ENCODE results near the gene LVRN. TPM values are rescaled to one million over a fixed set of nuclear protein-coding genes. Genes with fewer than 3 reads are reported as not detected.

LVRN gene
- total RNA-seq, 1 donor from 2014 or later: 0.26 TPM

- TF ChIP-seq CTCF (IDR thresholded peaks at IDR 0.05; ENCODE audit: insufficient read depth, low read length, severe bottlenecking): no peak
- H3K36me3 ChIP-seq (ENCODE audit: control insufficient read depth, insufficient read depth, low read length): no peaks in the 10 kb centered on the region
- no peaks in the 10 kb centered on the region for H3K27me3 ChIP-seq (ENCODE audit: control insufficient read depth, insufficient read depth, low read length)
- H3K4me3 ChIP-seq (ENCODE audit: low read depth, low read length): no peak overlapping the region
- DNase-seq (ENCODE audit: low read depth) (no peak), FAIRE-seq (peak; percentile 55)
Measured at GRCh38 chr5:116013207-116013785, 51.0 kb downstream of the LVRN start.

GRCh38 chr5:116013936-116014335, 51.7 kb downstream of the LVRN start:
- H3K36me3 ChIP-seq (ENCODE audit: control insufficient read depth, insufficient read depth, low read length): no peaks in the 10 kb centered on the region
- TF ChIP-seq CTCF (IDR thresholded peaks at IDR 0.05; ENCODE audit: insufficient read depth, low read length, severe bottlenecking): no peak
- no peaks in the 10 kb centered on the region for H3K27me3 ChIP-seq (ENCODE audit: control insufficient read depth, insufficient read depth, low read length)
- DNase-seq (ENCODE audit: low read depth) (no peak), FAIRE-seq (no peak)
- H3K4me3 ChIP-seq (ENCODE audit: low read depth, low read length): no peak overlapping the region

GRCh38 chr5:116023619-116024018, 61.3 kb downstream of the LVRN start:
- H3K27me3 ChIP-seq (ENCODE audit: control insufficient read depth, insufficient read depth, low read length): no peaks in the 10 kb centered on the region
- no peaks in the 10 kb centered on the region for H3K36me3 ChIP-seq (ENCODE audit: control insufficient read depth, insufficient read depth, low read length)
- FAIRE-seq (no peak), DNase-seq (ENCODE audit: low read depth) (no peak)
- H3K4me3 ChIP-seq (ENCODE audit: low read depth, low read length): no peak overlapping the region
- TF ChIP-seq CTCF (IDR thresholded peaks at IDR 0.05; ENCODE audit: insufficient read depth, low read length, severe bottlenecking): no peak

GRCh38 chr5:116025866-116026265, 63.6 kb downstream of the LVRN start:
- no peak for TF ChIP-seq CTCF (IDR thresholded peaks at IDR 0.05; ENCODE audit: insufficient read depth, low read length, severe bottlenecking)
- FAIRE-seq (no peak), DNase-seq (ENCODE audit: low read depth) (no peak)
- Histone ChIP-seq H3K4me3 (ENCODE audit: low read depth, low read length) (no peak overlapping the region), H3K36me3 (ENCODE audit: control insufficient read depth, insufficient read depth, low read length) (no peaks in the 10 kb centered on the region), H3K27me3 (ENCODE audit: control insufficient read depth, insufficient read depth, low read length) (no peaks in the 10 kb centered on the region)

- TF ChIP-seq CTCF (IDR thresholded peaks at IDR 0.05; ENCODE audit: insufficient read depth, low read length, severe bottlenecking): no peak
- no peaks in the 10 kb centered on the region for H3K27me3 ChIP-seq (ENCODE audit: control insufficient read depth, insufficient read depth, low read length)
- DNase-seq (ENCODE audit: low read depth) (peak; percentile 74), FAIRE-seq (no peak)
- no peaks in the 10 kb centered on the region for H3K36me3 ChIP-seq (ENCODE audit: control insufficient read depth, insufficient read depth, low read length)
- H3K4me3 ChIP-seq (ENCODE audit: low read depth, low read length): no peak within 1 kb of the TSS
Measured at GRCh38 chr5:116032094-116032517, 69.8 kb downstream of the LVRN start, which contains the start of gene ARL14EPL. Gene ARL14EPL, plus strand, starts transcription at chr5:116032472. Its CDS starts 18,994 bp downstream, at chr5:116051466.

- H3K36me3 ChIP-seq (ENCODE audit: control insufficient read depth, insufficient read depth, low read length): no peaks in the 10 kb centered on the region
- FAIRE-seq: no peak
- H3K27me3 ChIP-seq (ENCODE audit: control insufficient read depth, insufficient read depth, low read length): no peaks in the 10 kb centered on the region
- DNase-seq (ENCODE audit: low read depth): no peak
- H3K4me3 ChIP-seq (ENCODE audit: low read depth, low read length): no peak overlapping the region
- TF ChIP-seq CTCF (IDR thresholded peaks at IDR 0.05; ENCODE audit: insufficient read depth, low read length, severe bottlenecking): no peak
Measured at GRCh38 chr5:116032991-116033390, 70.7 kb downstream of the LVRN start.
